Measurements from ENCODE around the gene SKAP1. TPM values are rescaled to one million over a fixed set of nuclear protein-coding genes. Genes with fewer than 3 reads are reported as not detected.
A peak's percentile ranks its signal among the peaks of the same experiment; 100 is the strongest.

Gene SKAP1
- total and polyA plus RNA-seq, 2 donors from 2014 or later: 34.8 to 42.6 TPM

DNA sequence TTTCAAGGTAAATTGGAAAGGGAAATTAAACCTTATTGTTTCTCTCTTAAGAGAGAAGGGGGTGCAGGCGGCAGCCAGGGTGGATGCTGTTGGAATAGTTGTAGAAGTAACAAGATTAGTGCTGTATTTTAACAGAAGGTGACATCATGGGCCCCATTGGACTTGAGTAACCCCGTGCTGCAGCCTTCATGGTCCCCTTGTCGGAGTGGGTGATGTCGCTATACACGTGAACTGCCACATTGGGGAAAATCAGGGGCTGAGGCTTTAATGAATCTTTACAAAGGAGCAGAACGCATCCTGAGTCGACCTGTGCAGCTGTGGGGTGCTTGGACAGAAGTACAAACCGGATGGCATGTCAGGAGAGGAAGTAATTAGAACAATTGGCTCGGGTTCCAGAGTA, 319.3 kb downstream of the SKAP1 start:
- no peak overlapping the region for H3K9ac ChIP-seq (ENCODE audit: low read length in 3 of 3)
- H3K27ac ChIP-seq (ENCODE audit: low read depth in 2 of 2, low read length in 2 of 2): no peak overlapping the region
- H3K27me3 ChIP-seq (ENCODE audit: control insufficient read depth, insufficient read depth, low read length): no peaks in the 10 kb centered on the region
- TF ChIP-seq, protein P1, sequence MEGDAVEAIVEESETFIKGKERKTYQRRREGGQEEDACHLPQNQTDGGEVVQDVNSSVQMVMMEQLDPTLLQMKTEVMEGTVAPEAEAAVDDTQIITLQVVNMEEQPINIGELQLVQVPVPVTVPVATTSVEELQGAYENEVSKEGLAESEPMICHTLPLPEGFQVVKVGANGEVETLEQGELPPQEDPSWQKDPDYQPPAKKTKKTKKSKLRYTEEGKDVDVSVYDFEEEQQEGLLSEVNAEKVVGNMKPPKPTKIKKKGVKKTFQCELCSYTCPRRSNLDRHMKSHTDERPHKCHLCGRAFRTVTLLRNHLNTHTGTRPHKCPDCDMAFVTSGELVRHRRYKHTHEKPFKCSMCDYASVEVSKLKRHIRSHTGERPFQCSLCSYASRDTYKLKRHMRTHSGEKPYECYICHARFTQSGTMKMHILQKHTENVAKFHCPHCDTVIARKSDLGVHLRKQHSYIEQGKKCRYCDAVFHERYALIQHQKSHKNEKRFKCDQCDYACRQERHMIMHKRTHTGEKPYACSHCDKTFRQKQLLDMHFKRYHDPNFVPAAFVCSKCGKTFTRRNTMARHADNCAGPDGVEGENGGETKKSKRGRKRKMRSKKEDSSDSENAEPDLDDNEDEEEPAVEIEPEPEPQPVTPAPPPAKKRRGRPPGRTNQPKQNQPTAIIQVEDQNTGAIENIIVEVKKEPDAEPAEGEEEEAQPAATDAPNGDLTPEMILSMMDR (IDR thresholded peaks at IDR 0.05; ENCODE audit: borderline replicate concordance, extremely low read depth, insufficient read depth): no peak
- H3K4me1 ChIP-seq (ENCODE audit: control insufficient read depth in 2 of 3, insufficient read depth in 2 of 3, low read depth in 1 of 3, low read length in 3 of 3): peaks cover 0 to 6% (median 6%) of the 10 kb centered on the region in 3 donors
- H3K4me3 ChIP-seq (ENCODE audit: low read length in 3 of 3): no peak overlapping the region
- intact Hi-C loops (cut with DNase I): no loop called here
- FAIRE-seq (no peak), DNase-seq (no peak)
- no peaks in the 10 kb centered on the region for H3K9me3 ChIP-seq (ENCODE audit: control insufficient read depth in 2 of 3, insufficient read depth in 1 of 3, low read length in 3 of 3)
- H3K36me3 ChIP-seq (ENCODE audit: control insufficient read depth in 2 of 3, insufficient read depth in 3 of 3, low read length in 3 of 3): peaks cover 0 to 4% (median 4%) of the 10 kb centered on the region in 3 donors

DNA sequence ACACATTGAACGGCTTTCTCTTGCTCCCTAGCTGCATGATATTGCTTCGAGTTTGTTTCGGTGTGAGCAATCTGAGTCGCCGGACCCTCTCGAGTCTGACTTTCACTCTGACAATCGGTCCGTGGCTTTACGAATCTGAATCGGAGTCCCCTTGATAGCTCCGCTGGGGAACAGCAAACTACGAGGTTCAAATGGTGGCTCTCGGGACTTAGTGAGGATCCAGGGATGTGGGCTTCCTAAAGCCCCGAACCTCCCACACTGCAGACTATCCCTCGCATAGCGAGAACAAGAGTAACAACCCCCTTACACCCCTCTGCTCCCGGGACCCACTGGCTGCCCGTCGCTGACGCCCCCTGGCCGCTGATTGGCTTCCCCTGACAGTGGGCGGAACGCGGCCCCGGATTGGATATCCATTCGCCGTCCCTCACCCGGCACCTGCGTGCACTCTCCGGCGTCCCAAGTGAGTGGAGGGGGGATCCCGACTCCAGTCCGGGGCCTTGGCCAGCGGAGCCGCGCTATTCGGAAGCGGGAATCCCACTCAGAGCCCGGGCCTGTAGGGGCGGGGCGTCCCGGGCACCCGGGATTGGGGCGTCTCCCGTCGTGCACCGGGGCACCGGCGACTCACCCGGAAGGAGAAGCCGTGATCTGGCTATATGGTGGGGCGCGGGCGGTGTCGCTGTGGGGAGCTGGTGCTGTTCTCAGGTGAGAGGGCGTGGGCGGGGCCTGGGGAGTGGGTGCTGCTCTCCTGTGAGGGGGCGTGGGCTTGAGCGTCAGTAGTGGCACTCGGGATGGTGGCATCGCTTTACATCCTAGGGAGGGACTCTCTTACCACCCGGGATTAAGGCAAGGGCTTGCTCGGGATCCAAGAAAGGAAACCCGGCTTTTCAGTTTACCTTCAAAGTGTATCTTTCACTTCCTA, 322.6 kb downstream of the SKAP1 start, which contains the start of gene SNX11:
SNX11 (plus strand) TSS at position 630 of the 919 bp plus-strand sequence. CDS start 4,278 bp downstream, outside the sequence.
- intact Hi-C loops (cut with DNase I): no loop called here
- peaks cover 0 to 6% (median 6%) of the 10 kb centered on the region in 3 donors for H3K4me1 ChIP-seq (ENCODE audit: control insufficient read depth in 2 of 3, insufficient read depth in 2 of 3, low read depth in 1 of 3, low read length in 3 of 3)
- H3K9ac ChIP-seq (ENCODE audit: low read length in 3 of 3): peak within 1 kb of the TSS; percentile 92 to 96 (median 94)
- H3K4me3 ChIP-seq (ENCODE audit: low read length in 3 of 3): peak within 1 kb of the TSS; percentile 93 to 99 (median 94)
- H3K9me3 ChIP-seq (ENCODE audit: control insufficient read depth in 2 of 3, insufficient read depth in 1 of 3, low read length in 3 of 3): no peaks in the 10 kb centered on the region
- H3K27me3 ChIP-seq (ENCODE audit: control insufficient read depth, insufficient read depth, low read length): no peaks in the 10 kb centered on the region
- TF ChIP-seq, protein P1 (IDR thresholded peaks at IDR 0.05; ENCODE audit: borderline replicate concordance, extremely low read depth, insufficient read depth): no peak
- peak within 1 kb of the TSS; percentile 92 to 95 for H3K27ac ChIP-seq (ENCODE audit: low read depth in 2 of 2, low read length in 2 of 2)
- FAIRE-seq (no peak), DNase-seq (peak; percentile 95 to 97 (median 96))
- no peaks in the 10 kb centered on the region for H3K36me3 ChIP-seq (ENCODE audit: control insufficient read depth in 2 of 3, insufficient read depth in 3 of 3, low read length in 3 of 3)

DNA sequence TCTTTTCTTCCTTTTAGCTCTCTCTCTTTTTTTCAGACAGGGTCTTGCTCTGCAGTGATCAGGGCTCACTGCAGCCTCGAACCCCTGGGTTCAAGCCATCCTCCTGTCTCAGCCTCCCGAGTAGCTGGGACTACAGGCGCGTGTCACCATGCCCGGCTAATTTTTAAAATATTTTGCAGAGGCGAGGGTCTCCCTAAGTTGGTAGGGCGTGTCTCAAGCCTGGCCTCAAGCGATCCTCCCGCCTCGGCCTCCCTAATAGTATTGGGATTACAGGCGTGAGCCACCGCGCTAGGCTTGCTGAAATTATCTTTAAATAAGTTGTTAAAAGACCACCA, 323.2 kb downstream of the SKAP1 start:
- H3K36me3 ChIP-seq (ENCODE audit: control insufficient read depth in 2 of 3, insufficient read depth in 3 of 3, low read length in 3 of 3): no peaks in the 10 kb centered on the region
- FAIRE-seq (no peak), DNase-seq (no peak)
- peaks cover 0 to 6% (median 6%) of the 10 kb centered on the region in 3 donors for H3K4me1 ChIP-seq (ENCODE audit: control insufficient read depth in 2 of 3, insufficient read depth in 2 of 3, low read depth in 1 of 3, low read length in 3 of 3)
- no peaks in the 10 kb centered on the region for H3K9me3 ChIP-seq (ENCODE audit: control insufficient read depth in 2 of 3, insufficient read depth in 1 of 3, low read length in 3 of 3)
- H3K4me3 ChIP-seq (ENCODE audit: low read length in 3 of 3): peak overlapping the region; percentile 93 to 99 (median 94)
- intact Hi-C loops (cut with DNase I): no loop called here
- peak overlapping the region; percentile 92 to 95 for H3K27ac ChIP-seq (ENCODE audit: low read depth in 2 of 2, low read length in 2 of 2)
- TF ChIP-seq, protein P1 (IDR thresholded peaks at IDR 0.05; ENCODE audit: borderline replicate concordance, extremely low read depth, insufficient read depth): no peak
- peak overlapping the region; percentile 92 to 96 (median 94) for H3K9ac ChIP-seq (ENCODE audit: low read length in 3 of 3)
- no peaks in the 10 kb centered on the region for H3K27me3 ChIP-seq (ENCODE audit: control insufficient read depth, insufficient read depth, low read length)

All from kidney (tissue), 14 donors.